H9 (cell line): ENCODE results near the gene TOP1. TPM values are rescaled to one million over a fixed set of nuclear protein-coding genes. Genes with fewer than 3 reads are reported as not detected.
A peak's percentile ranks its signal among the peaks of the same experiment; 100 is the strongest.

ENCODE experiments used
- DNase-seq: peaks from one replicate; pipeline ENCODE4 v3.0.0-alpha.2; 2017
- H2AFZ ChIP-seq: one replicate; pipeline ENCODE4 v1.6.1; 2013; ENCODE audit warnings: mild to moderate bottlenecking, low read length, control low read depth, moderate library complexity
- H2AK5ac ChIP-seq: 2 replicates; pipeline ENCODE4 v1.6.1; 2013; ENCODE audit warnings: low read length, control low read depth, mixed read lengths; ENCODE audit not compliant: insufficient read length
- H2BK120ac ChIP-seq: one replicate; pipeline ENCODE4 v1.6.1; 2013; ENCODE audit warnings: low read depth, mild to moderate bottlenecking, low read length, control low read depth, inconsistent platforms; ENCODE audit not compliant: poor library complexity, severe bottlenecking
- H2BK12ac ChIP-seq: 2 replicates; pipeline ENCODE4 v1.6.1; 2013; ENCODE audit warnings: low read length, control low read depth, mixed read lengths, low read depth; ENCODE audit not compliant: insufficient read length
- H2BK15ac ChIP-seq: 2 replicates; pipeline ENCODE4 v1.6.1; 2013; ENCODE audit warnings: low read depth, low read length, control low read depth
- H2BK20ac ChIP-seq: one replicate; pipeline ENCODE4 v1.6.1; 2013; ENCODE audit warnings: low read depth, mild to moderate bottlenecking, low read length, control low read depth, inconsistent platforms; ENCODE audit not compliant: poor library complexity, severe bottlenecking
- H2BK5ac ChIP-seq: 2 replicates; pipeline ENCODE4 v1.6.1; 2013; ENCODE audit warnings: low read length, control low read depth, mixed read lengths; ENCODE audit not compliant: insufficient read length
- H3K14ac ChIP-seq: 2 replicates; pipeline ENCODE4 v1.6.1; 2013; ENCODE audit warnings: low read length, control low read depth; ENCODE audit not compliant: insufficient read depth
- H3K18ac ChIP-seq: 2 replicates; pipeline ENCODE4 v1.6.1; 2013; ENCODE audit warnings: low read depth, mild to moderate bottlenecking, mixed read lengths, low read length, control low read depth; ENCODE audit not compliant: insufficient read length
- H3K23ac ChIP-seq: 2 replicates; pipeline ENCODE4 v1.6.1; 2013; ENCODE audit warnings: low read length, control low read depth, mixed read lengths, low read depth; ENCODE audit not compliant: insufficient read length
- H3K23me2 ChIP-seq: 2 replicates; pipeline ENCODE4 v1.6.1; 2013; ENCODE audit warnings: low read depth, mild to moderate bottlenecking, mixed read lengths, low read length, control low read depth; ENCODE audit not compliant: insufficient read length, poor library complexity, severe bottlenecking
- H3K27ac ChIP-seq: 2 replicates; pipeline ENCODE4 v1.5.1; 2013; ENCODE audit warnings: low read length, control low read depth, mixed read lengths, low read depth; ENCODE audit not compliant: insufficient read length
- H3K27me3 ChIP-seq: 2 replicates; pipeline ENCODE4 v1.6.1; 2013; ENCODE audit warnings: low read length, control low read depth, inconsistent platforms; ENCODE audit not compliant: insufficient read depth
- H3K4ac ChIP-seq: 2 replicates; pipeline ENCODE4 v1.6.1; 2013; ENCODE audit warnings: low read depth, mild to moderate bottlenecking, control low read depth, inconsistent platforms, low read length, moderate library complexity
- H3K4me1 ChIP-seq: 2 replicates; pipeline ENCODE4 v1.6.1; 2013; ENCODE audit warnings: low read length, control low read depth, inconsistent platforms; ENCODE audit not compliant: insufficient read depth
- H3K4me2 ChIP-seq: 2 replicates; pipeline ENCODE4 v1.6.1; 2013; ENCODE audit warnings: low read length, control low read depth, mixed read lengths; ENCODE audit not compliant: insufficient read length, insufficient read depth
- H3K56ac ChIP-seq: 2 replicates; pipeline ENCODE4 v1.6.1; 2013; ENCODE audit warnings: low read depth, mild to moderate bottlenecking, mixed read lengths, low read length, control low read depth; ENCODE audit not compliant: insufficient read length
- H3K79me1 ChIP-seq: 2 replicates; pipeline ENCODE4 v1.6.1; 2013; ENCODE audit warnings: low read depth, mild to moderate bottlenecking, moderate library complexity, low read length, control low read depth, inconsistent platforms; ENCODE audit not compliant: insufficient read depth, poor library complexity, severe bottlenecking
- H3K79me2 ChIP-seq: 2 replicates; pipeline ENCODE4 v1.6.1; 2013; ENCODE audit warnings: low read length, control low read depth, inconsistent platforms; ENCODE audit not compliant: insufficient read depth
- H3K9ac ChIP-seq: 2 replicates; pipeline ENCODE4 v1.6.1; 2013; ENCODE audit warnings: low read length, control low read depth, mixed read lengths; ENCODE audit not compliant: insufficient read length; ENCODE audit errors: extremely low read depth
- H3K9me3 ChIP-seq: one replicate; pipeline ENCODE4 v1.6.1; 2013; ENCODE audit warnings: low read depth, low read length, inconsistent platforms; ENCODE audit not compliant: control insufficient read depth
- H3T11ph ChIP-seq: one replicate; pipeline ENCODE4 v1.6.1; 2013; ENCODE audit warnings: mild to moderate bottlenecking, low read length, control low read depth, inconsistent platforms
- H4K20me1 ChIP-seq: one replicate; pipeline ENCODE4 v1.6.1; 2013; ENCODE audit not compliant: control insufficient read depth, insufficient read length, insufficient read depth
- H4K5ac ChIP-seq: 2 replicates; pipeline ENCODE4 v1.6.1; 2013; ENCODE audit warnings: low read depth, mild to moderate bottlenecking, mixed read lengths, low read length, control low read depth; ENCODE audit not compliant: insufficient read length
- H4K8ac ChIP-seq: replicated peaks from 2 replicates; pipeline ENCODE4 v1.6.1; 2013; ENCODE audit warnings: low read length, control low read depth, mixed read lengths, low read depth; ENCODE audit not compliant: insufficient read length
- H4K91ac ChIP-seq: 2 replicates; pipeline ENCODE4 v1.6.1; 2013; ENCODE audit warnings: low read depth, mild to moderate bottlenecking, moderate library complexity, mixed read lengths, low read length, control low read depth; ENCODE audit not compliant: insufficient read length
- H3K27ac Mint-ChIP-seq, 3 experiments: 2 replicates in 2 of 3; 3 replicates in 1 of 3; pipeline ENCODE4 v1.8.0; 2020 to 2021; ENCODE audit warnings: mixed read lengths in 3 of 3, mild to moderate bottlenecking in 1 of 3, moderate library complexity in 1 of 3
- H3K27me3 Mint-ChIP-seq: 2 replicates; pipeline ENCODE4 v1.8.0; 2021; ENCODE audit warnings: low read depth, mild to moderate bottlenecking, moderate library complexity, mixed read lengths
- H3K36me3 Mint-ChIP-seq, 3 experiments: 2 replicates in 2 of 3; 3 replicates in 1 of 3; pipeline ENCODE4 v1.8.0; 2020 to 2021; ENCODE audit warnings: low read depth in 3 of 3, mixed read lengths in 3 of 3; ENCODE audit not compliant: insufficient read depth in 1 of 3
- H3K4me1 Mint-ChIP-seq, 2 experiments: 2 replicates each; pipeline ENCODE4 v1.8.0; 2020; ENCODE audit warnings: mixed read lengths in 2 of 2
- H3K4me3 Mint-ChIP-seq, 2 experiments: 2 replicates in 1 of 2; 3 replicates in 1 of 2; pipeline ENCODE4 v1.8.0; 2020 to 2021; ENCODE audit warnings: mild to moderate bottlenecking in 2 of 2, mixed read lengths in 2 of 2, moderate library complexity in 1 of 2
- H3K9me3 Mint-ChIP-seq, 2 experiments: 2 replicates in 1 of 2; 3 replicates in 1 of 2; pipeline ENCODE4 v1.8.0; 2020; ENCODE audit warnings: mild to moderate bottlenecking in 2 of 2, mixed read lengths in 2 of 2, moderate library complexity in 1 of 2
- WGBS: extraction: QIAGEN DNeasy Blood & Tissue Kit; methylation state at CpG from one replicate; pipeline ENCODE4 v1.1.7; 2013; ENCODE audit warnings: missing lambda C conversion rate, low lambda C conversion rate, mixed read lengths; ENCODE audit not compliant: insufficient read length; ENCODE audit errors: extremely low coverage; 5-methylcytosine and 5-hydroxymethylcytosine counted together
- total RNA-seq: library from RNA; stranded (reverse); gene quantifications from 2 replicates; pipeline ENCODE4 v1.2.1, GENCODE V29; 2021
- TF ChIP-seq, protein P1 (sequence below): fragments of 200-600 bp; sonication (generic); conservative IDR thresholded peaks from 3 replicates; pipeline ENCODE4 v1.8.0; 2021; ENCODE audit warnings: antibody characterized with exemption, mild to moderate bottlenecking

Gene TOP1
- total RNA-seq, 1 experiment from 2014 or later = 96.4 TPM

DNA sequence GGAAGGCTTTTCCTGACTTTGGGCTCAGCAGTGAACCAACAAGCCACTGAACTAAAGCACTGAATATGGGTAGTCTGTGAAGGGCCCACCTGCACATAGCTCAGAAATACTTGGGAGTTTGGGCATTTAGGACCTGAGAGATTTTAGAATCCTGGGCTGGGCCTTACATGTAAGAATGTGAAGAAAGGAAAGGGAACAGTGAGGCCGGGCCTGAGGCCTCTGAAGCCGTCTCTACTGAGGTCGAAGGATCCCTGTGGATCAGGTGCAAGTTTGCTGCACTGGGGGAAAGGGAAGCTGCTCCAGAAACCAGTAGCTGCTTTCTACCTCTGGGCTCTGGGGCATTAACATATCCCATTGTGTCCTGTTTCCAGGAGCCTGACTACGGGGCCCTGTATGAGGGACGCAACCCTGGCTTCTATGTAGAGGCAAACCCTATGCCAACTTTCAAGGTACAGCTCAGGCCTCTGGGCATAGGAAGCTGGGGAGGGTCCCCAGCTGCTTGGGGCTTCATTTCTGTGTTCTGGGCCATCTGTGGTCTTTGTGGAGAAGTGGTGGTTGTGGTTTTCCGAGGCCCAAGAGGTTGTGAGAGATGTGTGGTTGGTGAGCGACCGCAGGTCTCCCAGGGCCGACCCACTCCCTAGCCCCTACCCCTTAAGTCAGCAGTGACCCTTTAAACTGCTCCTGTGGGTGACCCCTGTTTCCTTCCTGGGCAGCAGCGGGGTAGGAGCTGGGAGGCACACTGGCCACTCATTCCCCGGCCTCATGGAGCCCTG, 139.0 kb downstream of the TOP1 start:
- H3K9me3 ChIP-seq = no peaks in the 10 kb centered on the region
- no peak overlapping the region for H2AK5ac ChIP-seq
- no peak overlapping the region for H2BK20ac ChIP-seq
- DNase-seq = no peak
- no peak overlapping the region for H3K9ac ChIP-seq
- H2BK5ac ChIP-seq = no peak overlapping the region
- no peaks in the 10 kb centered on the region for H3K9me3 Mint-ChIP-seq
- H3K56ac ChIP-seq = no peak overlapping the region
- H3K79me1 ChIP-seq = no peaks in the 10 kb centered on the region
- no peak overlapping the region for H3K4me2 ChIP-seq
- no peaks in the 10 kb centered on the region for H3K27me3 Mint-ChIP-seq
- H2BK12ac ChIP-seq = no peak overlapping the region
- no peak overlapping the region for H2BK120ac ChIP-seq
- H3K4me1 Mint-ChIP-seq = no peaks in the 10 kb centered on the region
- TF ChIP-seq, protein P1, sequence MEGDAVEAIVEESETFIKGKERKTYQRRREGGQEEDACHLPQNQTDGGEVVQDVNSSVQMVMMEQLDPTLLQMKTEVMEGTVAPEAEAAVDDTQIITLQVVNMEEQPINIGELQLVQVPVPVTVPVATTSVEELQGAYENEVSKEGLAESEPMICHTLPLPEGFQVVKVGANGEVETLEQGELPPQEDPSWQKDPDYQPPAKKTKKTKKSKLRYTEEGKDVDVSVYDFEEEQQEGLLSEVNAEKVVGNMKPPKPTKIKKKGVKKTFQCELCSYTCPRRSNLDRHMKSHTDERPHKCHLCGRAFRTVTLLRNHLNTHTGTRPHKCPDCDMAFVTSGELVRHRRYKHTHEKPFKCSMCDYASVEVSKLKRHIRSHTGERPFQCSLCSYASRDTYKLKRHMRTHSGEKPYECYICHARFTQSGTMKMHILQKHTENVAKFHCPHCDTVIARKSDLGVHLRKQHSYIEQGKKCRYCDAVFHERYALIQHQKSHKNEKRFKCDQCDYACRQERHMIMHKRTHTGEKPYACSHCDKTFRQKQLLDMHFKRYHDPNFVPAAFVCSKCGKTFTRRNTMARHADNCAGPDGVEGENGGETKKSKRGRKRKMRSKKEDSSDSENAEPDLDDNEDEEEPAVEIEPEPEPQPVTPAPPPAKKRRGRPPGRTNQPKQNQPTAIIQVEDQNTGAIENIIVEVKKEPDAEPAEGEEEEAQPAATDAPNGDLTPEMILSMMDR = no peak
- H4K91ac ChIP-seq = no peak overlapping the region
- no peaks in the 10 kb centered on the region for H3K27me3 ChIP-seq
- H3K27ac ChIP-seq = no peak overlapping the region
- peaks cover 63 to 96% (median 93%) of the 10 kb centered on the region in 3 experiments for H3K36me3 Mint-ChIP-seq
- H3K4me3 Mint-ChIP-seq = no peak overlapping the region
- H3K4ac ChIP-seq = no peak overlapping the region
- H2BK15ac ChIP-seq = no peak overlapping the region
- WGBS = no CpG with 5 or more reads among the region's 11 CpGs
- H3K18ac ChIP-seq = no peak overlapping the region
- H4K8ac ChIP-seq = no peak overlapping the region
- H3K27ac Mint-ChIP-seq = peak overlapping the region in 2 of 3 experiments; percentile 14 to 37; a peak in 2 of 7 replicates
- no peak overlapping the region for H3T11ph ChIP-seq
- H3K23ac ChIP-seq = no peak overlapping the region
- no peak overlapping the region for H2AFZ ChIP-seq
- H3K14ac ChIP-seq = no peak overlapping the region
- no peaks in the 10 kb centered on the region for H3K79me2 ChIP-seq
- no peaks in the 10 kb centered on the region for H3K4me1 ChIP-seq
- no peaks in the 10 kb centered on the region for H4K20me1 ChIP-seq
- H4K5ac ChIP-seq = no peak overlapping the region
- no peaks in the 10 kb centered on the region for H3K23me2 ChIP-seq
